Measurements from ENCODE around the gene HNRNPA0. TPM values are rescaled to one million over a fixed set of nuclear protein-coding genes. Genes with fewer than 3 reads are reported as not detected.

HNRNPA0 gene
- total and polyA plus RNA-seq, 9 of the 15 experiments (the other 6 are each of a cell fraction or from before 2014, with no cell fraction given), result 5.0 to 33.3 (median 10.7) TPM

- TF ChIP-seq GABPA (tag; conservative IDR thresholded peaks at IDR 0.05; ENCODE audit: low read depth) (peak; percentile 95), RBM17 (IDR thresholded peaks at IDR 0.05; ENCODE audit: borderline replicate concordance, low read depth, low read length) (no peak), ZNF395 (CRISPR knock-in tag; IDR thresholded peaks at IDR 0.05) (peak; percentile 53; the same call in 1 of the 2 replicates), EP300 (IDR thresholded peaks at IDR 0.05; ENCODE audit: low read length) (peak; percentile 96), GABPB1 (CRISPR knock-in tag; IDR thresholded peaks at IDR 0.05) (peak; percentile 95), SUPT5H (IDR thresholded peaks at IDR 0.05) (peak; percentile 98), RBM39 (optimal IDR thresholded peaks at IDR 0.05; ENCODE audit: low read depth, low read length) (peak; percentile 43), ZHX1 (conservative IDR thresholded peaks at IDR 0.05; ENCODE audit: low read length) (no peak), MITF (IDR thresholded peaks at IDR 0.05) (no peak), CHD4 (IDR thresholded peaks at IDR 0.05; ENCODE audit: insufficient read depth, insufficient replicate concordance, low read depth, low read length, poor library complexity, severe bottlenecking) (no peak)
- TF ChIP-seq, protein P1, sequence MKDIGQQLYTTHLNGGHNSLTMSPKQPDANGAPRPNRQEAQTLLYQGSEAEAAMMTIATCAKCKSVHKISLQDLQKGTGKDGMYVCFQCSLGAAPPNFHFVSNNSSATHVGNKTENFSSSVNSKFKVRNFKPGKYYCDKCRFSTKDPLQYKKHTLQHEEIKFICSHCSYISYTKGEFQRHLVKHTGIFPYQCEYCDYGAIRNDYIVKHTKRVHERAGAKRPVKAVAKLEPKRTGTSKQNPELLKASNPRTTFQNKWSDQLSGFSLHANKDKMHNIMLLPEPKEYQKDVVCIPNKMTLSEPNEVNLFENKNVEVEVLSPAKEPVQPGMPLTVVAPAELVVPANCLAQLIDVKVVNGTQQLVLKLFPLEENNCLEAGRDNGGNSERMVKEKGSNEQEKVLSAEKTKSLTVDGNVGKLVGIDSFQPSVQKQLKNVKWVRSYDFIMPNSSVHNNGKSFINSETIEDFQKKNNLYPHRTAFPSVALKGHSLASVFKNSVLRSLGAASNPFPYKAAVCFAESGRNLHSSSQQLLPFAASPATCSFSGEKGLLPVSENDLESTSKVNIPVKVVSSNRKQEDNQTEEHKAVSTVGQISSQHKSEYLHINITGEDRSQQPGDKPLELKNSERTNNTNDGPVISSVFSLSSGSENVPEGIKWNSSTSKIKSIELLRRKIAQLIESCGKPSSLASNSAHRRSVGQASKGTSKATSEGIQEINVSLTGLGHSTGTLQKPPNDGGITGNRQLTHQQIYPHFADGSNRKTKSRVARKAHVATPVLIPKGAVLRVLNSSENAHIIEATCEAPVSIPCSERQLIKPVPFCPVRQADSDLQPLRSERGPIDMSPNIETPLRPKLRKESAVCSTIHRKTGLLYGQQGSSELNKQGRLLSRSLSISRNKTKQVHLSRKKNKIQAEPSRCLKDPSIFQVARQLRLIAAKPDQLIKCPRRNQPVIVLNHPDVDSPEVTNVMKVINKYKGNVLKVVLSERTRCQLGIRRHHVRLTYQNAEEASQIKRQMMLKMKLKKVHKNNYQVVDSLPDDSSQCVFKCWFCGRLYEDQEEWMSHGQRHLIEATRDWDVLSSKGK (CRISPR knock-in tag; IDR thresholded peaks at IDR 0.05), result no peak
Measured at GRCh38 chr5:137754188-137754960, at the start of gene HNRNPA0 (continued).

Measured in K562 (cell line).